Epithelial cell of prostate (primary cell): ENCODE results near the gene CCND1.

ENCODE experiments used
- DNase-seq: peaks from one replicate; pipeline ENCODE4 v3.0.0-alpha.2; 2011; ENCODE audit warnings: low read depth, low spot score
- H3K27ac ChIP-seq: fragments of 450-650 bp; 2 replicates; pipeline ENCODE4 v1.5.1; 2017; ENCODE audit warnings: mild to moderate bottlenecking

CCND1 gene

GRCh38 chr11:69650832-69651344 is 9.9 kb downstream of the CCND1 start:
- H3K27ac ChIP-seq, result no peak overlapping the region
- DNase-seq, result no peak

GRCh38 chr11:69651834-69652620 is 11.1 kb downstream of the CCND1 start:
- DNase-seq, result no peak
- H3K27ac ChIP-seq, result no peak overlapping the region

GRCh38 chr11:69652999-69653398 is 12.0 kb downstream of the CCND1 start:
- no peak for DNase-seq
- no peak overlapping the region for H3K27ac ChIP-seq

GRCh38 chr11:69653406-69653960 is 12.5 kb downstream of the CCND1 start:
- DNase-seq, result no peak
- H3K27ac ChIP-seq, result no peak overlapping the region

- no peak overlapping the region for H3K27ac ChIP-seq
- DNase-seq, result no peak
These were observed 13.2 kb downstream of the CCND1 start for GRCh38 chr11:69654001-69654659.

- DNase-seq, result no peak
- no peak overlapping the region for H3K27ac ChIP-seq
These were observed 13.9 kb downstream of the CCND1 start for GRCh38 chr11:69654660-69655478.

DNA sequence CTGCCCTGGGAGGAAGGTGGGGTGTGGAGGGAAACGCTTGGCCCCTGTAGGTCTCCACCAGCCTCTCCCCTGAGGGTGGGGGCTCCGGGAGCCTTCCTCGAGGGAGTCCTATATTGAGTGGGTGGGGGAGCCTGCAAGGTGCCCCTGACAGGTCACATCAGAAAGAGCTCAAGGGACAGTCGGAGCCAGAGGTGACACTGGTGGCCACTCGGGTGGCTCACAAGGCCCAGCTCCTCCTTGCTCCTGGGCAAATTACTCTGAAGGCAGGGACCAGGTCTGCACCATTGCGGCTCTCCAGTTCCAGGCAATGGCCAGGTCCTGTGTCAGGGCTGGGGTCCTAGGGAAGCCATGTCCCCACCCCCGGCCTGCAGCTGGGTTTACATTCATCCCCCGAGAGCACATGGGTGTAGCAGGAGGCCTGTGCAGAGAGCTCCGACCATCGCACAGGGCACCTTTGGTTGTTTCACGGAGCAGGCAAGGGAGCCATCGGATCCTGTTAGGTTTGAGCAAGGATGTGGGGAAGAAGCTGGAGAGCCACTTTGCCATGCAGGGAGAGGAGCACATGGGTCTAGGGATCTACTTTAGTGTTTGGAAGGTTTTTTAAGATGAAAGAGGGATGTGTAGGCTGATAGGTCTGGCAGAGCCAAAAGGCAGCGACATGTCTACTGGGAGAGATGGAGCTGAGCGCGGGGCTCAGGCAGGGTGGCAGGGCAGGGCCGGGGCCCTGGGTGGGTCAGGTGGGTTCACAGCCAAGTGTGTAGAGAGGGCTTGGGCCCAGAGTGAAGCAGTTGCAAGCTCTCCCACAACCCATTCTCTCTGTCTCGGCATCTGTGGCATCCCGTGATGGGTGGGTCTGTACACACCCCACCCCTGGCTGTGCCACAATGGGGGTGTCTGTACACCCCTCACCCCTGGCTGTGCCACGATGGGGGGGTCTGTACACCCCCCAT is 14.8 kb downstream of the CCND1 start:
- no peak overlapping the region for H3K27ac ChIP-seq
- no peak for DNase-seq

GRCh38 chr11:69656536-69657455 is 15.8 kb downstream of the CCND1 start:
- no peak overlapping the region for H3K27ac ChIP-seq

DNA sequence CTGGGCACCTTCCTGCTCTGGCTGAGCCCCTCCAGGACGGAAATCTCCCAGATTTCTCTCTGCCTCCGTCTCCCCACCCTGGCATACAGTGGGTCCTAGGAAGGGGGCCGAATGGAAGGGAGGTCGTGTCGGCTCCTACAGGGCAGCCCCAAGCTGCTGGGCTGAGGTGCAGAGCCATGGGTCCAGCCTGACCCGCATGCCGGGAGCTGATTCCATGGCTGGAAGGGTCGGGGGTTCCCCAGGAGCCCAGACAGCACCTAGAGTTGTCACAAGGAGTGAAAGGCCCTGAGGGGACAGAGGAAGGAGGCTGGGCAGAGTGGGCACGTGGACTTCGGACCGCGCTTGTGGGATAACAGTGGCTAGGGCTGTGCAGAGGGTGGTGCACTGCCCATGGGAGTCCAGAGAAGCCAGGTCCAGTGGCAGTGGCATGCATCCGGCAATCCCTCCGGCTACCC is 16.5 kb downstream of the CCND1 start:
- H3K27ac ChIP-seq, result no peak overlapping the region
- no peak for DNase-seq

More at GRCh38 chr11:69656536-69657455, 15.8 kb downstream of the CCND1 start:
- DNase-seq, result no peak

DNA sequence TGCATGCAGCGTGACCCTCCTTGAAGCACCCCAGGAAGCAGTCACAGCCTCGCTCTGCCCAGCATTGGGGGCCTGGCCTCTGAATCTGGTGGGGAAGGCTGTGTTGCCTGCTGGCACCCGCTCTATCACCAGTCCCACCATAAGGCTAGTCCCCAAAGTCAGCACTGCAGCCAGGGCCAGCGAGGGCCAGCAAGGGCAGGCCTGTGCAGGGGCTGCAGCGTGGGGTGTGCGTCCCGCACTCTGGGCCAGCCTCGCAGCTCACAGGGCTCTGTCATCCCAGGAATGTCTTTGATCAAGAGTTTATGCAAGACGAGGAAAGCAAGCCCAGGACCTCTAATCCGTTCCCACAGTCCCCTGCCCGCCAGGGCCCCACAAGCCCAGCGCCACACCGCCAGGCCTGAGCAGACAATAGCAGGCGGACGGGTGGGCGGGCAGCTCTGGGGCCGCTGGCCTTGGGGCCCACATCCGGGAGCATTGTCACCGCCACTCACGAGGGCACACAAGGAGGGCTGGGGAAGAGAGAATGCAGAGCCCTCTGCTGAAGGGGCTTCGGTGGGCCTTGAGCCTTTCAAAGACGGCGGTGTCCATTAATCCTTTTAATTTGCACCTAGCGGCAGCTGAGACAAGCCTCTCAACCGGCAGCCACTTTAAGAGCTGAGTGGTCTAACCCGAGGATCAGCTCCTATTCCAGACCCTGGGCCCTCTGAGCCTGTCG is 17.1 kb downstream of the CCND1 start:
- DNase-seq, result no peak
- no peak overlapping the region for H3K27ac ChIP-seq

GRCh38 chr11:69658626-69659450 is 17.9 kb downstream of the CCND1 start:
- H3K27ac ChIP-seq, result no peak overlapping the region
- DNase-seq, result no peak

DNA sequence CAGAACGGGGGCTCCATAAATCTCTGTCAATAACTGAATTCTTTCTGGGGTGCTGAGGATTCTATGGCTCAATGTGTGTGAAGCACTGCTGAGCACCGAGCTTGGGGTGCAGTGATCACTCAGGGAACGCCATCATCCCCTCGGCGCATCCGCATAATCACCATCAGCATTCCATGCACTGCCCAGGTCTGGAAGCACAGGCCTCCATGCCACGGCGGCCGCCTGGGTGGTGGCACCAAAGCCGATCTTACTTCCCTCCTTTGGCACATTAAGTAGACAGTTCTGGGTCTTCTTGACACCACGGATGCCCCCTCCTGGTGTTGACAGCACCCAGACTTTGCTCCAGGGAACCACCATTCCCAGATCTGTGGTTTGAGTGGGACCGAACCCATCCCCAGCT is 18.6 kb downstream of the CCND1 start:
- no peak overlapping the region for H3K27ac ChIP-seq
- DNase-seq, result no peak

- no peak overlapping the region for H3K27ac ChIP-seq
- DNase-seq, result no peak
These were observed 19.1 kb downstream of the CCND1 start for GRCh38 chr11:69660001-69660500.

- DNase-seq, result no peak
- no peak overlapping the region for H3K27ac ChIP-seq
These were observed 20.4 kb downstream of the CCND1 start for GRCh38 chr11:69661413-69661715.

GRCh38 chr11:69662021-69662698 is 21.2 kb downstream of the CCND1 start:
- H3K27ac ChIP-seq, result no peak overlapping the region
- DNase-seq, result no peak

DNA sequence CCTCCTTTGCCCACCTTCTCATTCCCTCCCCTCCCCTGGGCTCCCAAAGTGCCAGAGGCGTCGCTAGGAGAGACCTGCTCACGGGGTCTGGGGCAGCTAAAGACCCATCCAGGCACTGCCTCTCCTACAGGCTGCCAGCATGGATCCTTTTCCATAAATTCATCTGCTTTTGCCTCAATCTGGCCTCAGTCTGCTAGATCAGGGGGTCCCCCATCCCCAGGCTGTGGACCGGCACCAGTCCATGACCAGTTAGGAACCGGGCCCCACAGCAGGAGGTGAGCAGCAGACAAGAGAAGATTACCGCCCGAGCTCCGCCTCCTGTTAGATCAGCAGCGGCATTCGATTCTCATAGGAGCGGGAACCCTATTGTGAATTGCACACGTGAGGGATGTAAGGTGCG is 21.9 kb downstream of the CCND1 start:
- H3K27ac ChIP-seq, result no peak overlapping the region
- DNase-seq, result no peak
